Measurements from ENCODE around the gene SNORC. TPM values are rescaled to one million over a fixed set of nuclear protein-coding genes. Genes with fewer than 3 reads are reported as not detected.

Gene SNORC
- total RNA-seq, 4 donors from 2014 or later, result 2.5 to 27.2 (median 14.1) TPM

DNA sequence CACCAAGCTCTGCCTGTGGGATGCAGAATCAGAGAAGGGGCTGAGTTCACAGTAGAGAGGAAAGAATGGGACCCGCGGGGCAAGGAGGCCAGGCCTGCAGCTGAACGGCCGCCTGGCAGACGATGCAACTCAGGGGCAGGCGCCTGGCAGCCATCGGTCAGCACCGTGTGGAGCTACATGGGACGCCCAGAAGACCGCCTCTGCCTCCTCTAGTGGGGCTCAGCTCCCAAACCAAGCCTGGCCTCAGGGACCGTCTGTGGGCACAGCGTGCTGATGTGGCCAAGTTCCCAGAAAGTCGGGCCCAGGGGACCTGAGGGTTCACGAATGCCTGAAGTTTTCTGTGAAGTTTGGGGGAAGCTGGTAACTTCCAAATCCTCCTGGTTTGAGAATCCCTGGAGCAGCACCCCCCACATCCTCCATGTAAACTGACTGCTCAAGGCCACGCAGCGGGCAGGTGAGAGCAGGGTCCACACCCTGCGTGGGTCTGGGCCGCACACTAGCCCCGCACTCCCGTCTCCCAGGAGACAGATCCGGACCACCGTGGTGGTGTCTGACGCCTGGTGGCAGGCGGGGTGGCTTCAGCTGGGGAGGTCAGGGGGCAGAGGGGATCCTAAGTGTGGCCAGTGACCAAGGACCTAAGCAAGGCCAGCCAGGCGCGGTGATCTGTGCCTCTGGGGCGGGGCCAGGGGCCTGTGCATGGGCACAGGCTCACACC, 14.6 kb downstream of the SNORC start:
- TF ChIP-seq CTCF (IDR thresholded peaks at IDR 0.05) (no peak), POLR2A (IDR thresholded peaks at IDR 0.05) (no peak)
- intact Hi-C loops (cut with DNase I; ENCODE audit: low total_unique reads), result no loop called here
- no peak overlapping the region for H3K4me3 ChIP-seq (ENCODE audit: low read depth, poor library complexity, severe bottlenecking)
- 86 to 87% methylated on average over 23 to 27 of the region's 27 CpGs for WGBS, 2 donors
- DNase-seq (ENCODE audit: low spot score in 2 of 2), result peak in 1 of 2 donors; percentile 73

DNA sequence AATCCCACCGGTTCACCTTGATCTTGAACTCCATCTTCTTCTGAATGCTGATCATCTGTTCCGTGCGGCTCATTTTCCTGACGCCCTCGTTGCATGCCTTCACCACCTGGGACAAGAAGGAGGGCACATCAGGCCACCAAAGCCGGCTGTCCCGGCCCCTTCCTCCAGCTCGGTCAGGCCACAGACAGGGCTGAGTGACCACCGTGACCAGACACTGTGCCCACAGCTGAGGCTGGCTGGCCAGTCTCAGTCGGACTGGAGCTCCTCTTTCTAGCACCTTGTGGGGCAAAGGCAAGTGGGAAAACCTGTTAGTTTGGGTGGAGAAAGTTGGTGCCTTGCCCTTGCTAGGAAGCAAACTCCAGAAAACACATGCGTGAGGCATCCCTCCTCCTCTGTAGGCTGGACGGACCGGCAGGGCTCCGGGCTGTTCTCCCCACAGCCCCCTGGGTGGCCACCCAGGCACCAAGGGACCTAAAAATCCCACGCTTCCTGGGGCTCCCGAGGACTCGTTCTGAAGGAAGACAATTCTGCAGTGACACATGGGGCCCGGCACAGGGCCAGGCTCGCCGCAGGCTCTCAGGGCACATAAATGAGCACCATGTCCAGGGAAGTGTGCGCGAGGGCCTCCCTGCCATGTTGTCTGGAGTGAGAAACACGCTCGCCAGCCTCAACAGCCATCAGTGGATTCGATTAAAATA, 15.3 kb downstream of the SNORC start:
- intact Hi-C loops (cut with DNase I; ENCODE audit: low total_unique reads), result no loop called here
- WGBS, 2 donors, result 69% methylated on average over 17 to 23 of the region's 25 CpGs
- H3K4me3 ChIP-seq (ENCODE audit: low read depth, poor library complexity, severe bottlenecking), result no peak overlapping the region
- no peak for TF ChIP-seq CTCF (IDR thresholded peaks at IDR 0.05)
- no peak for TF ChIP-seq POLR2A (IDR thresholded peaks at IDR 0.05)
- peak in 1 of 2 donors; percentile 81 for DNase-seq (ENCODE audit: low spot score in 2 of 2)

DNA sequence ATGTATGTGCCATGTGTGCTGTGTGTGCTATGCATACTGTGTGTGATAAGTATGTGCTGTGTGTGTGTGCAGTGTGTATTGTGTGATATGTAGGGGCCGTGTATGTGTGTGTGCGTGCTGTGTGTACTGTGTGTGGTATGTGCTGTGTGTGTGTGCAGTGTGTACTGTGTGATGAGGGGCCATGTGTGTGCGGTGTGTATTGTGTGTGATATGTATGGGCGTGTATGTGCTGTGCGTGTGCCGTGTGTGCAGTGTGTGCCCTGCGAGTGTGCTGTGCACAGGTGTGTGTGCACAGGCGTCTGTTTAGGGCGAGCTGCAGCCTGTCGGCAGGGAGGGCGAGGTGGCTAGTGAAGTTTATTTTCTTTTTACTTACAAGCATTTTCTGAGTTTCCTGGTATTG, 16.1 kb downstream of the SNORC start:
- WGBS, 2 donors, result 77 to 81% methylated on average over 11 of the region's 11 CpGs
- no peak for TF ChIP-seq POLR2A (IDR thresholded peaks at IDR 0.05)
- TF ChIP-seq CTCF (IDR thresholded peaks at IDR 0.05), result no peak
- no peak overlapping the region for H3K4me3 ChIP-seq (ENCODE audit: low read depth, poor library complexity, severe bottlenecking)
- DNase-seq (ENCODE audit: low spot score in 2 of 2), result peak in 1 of 2 donors; percentile 74
- intact Hi-C loops (cut with DNase I; ENCODE audit: low total_unique reads), result no loop called here

GRCh38 chr2:232886632-232887031, 16.6 kb downstream of the SNORC start:
- intact Hi-C loops (cut with DNase I; ENCODE audit: low total_unique reads), result no loop called here
- peak in 1 of 2 donors; percentile 74 for DNase-seq (ENCODE audit: low spot score in 2 of 2)
- no peak overlapping the region for H3K4me3 ChIP-seq (ENCODE audit: low read depth, poor library complexity, severe bottlenecking)
- TF ChIP-seq CTCF (IDR thresholded peaks at IDR 0.05), result no peak
- no peak for TF ChIP-seq POLR2A (IDR thresholded peaks at IDR 0.05)
- WGBS, 2 donors, result 79 to 80% methylated on average over 7 of the region's 7 CpGs

GRCh38 chr2:232887171-232887850, 17.2 kb downstream of the SNORC start:
- intact Hi-C loops (cut with DNase I; ENCODE audit: low total_unique reads), result no loop called here
- no peak overlapping the region for H3K4me3 ChIP-seq (ENCODE audit: low read depth, poor library complexity, severe bottlenecking)
- TF ChIP-seq POLR2A (IDR thresholded peaks at IDR 0.05), result no peak
- no peak for TF ChIP-seq CTCF (IDR thresholded peaks at IDR 0.05)
- peak in 1 of 2 donors; percentile 58 for DNase-seq (ENCODE audit: low spot score in 2 of 2)
- WGBS, 2 donors, result 78 to 79% methylated on average over 15 of the region's 15 CpGs

All from lower leg skin (tissue), 4 donors.